IMR-90 (cell line): ENCODE data around the gene RAB14. TPM values are rescaled to one million over a fixed set of nuclear protein-coding genes. Genes with fewer than 3 reads are reported as not detected.

Experiments
- ATAC-seq: fragments of 200-7000 bp; cut with Tn5 transposase; 2 replicates; pipeline ENCODE4 v1.9.1; 2020; ENCODE audit warnings: low read depth, mild to moderate bottlenecking, moderate library complexity
- BruUV-seq: library from RNA; stranded (reverse); fragments of 400-500 nt; replicated peaks from 2 replicates; lab custom pipeline; 2021; lab: Mats Ljungman, UMichigan
- CTCF ChIA-PET: fragments of 300-600 bp; formaldehyde crosslinking; extraction: SDS; loops from one replicate; lab custom pipeline; 2021; ENCODE audit warnings: antibody characterized with exemption; lab: Yijun Ruan, JAX
- POLR2A ChIA-PET: fragments of 300-600 bp; sonication (Branson Sonifier 250); formaldehyde crosslinking; loops from one replicate; lab custom pipeline; 2022; ENCODE audit warnings: antibody characterized with exemption; ENCODE audit not compliant: unreplicated experiment; lab: Charles Lee
- DNase-seq: peaks from one replicate; pipeline ENCODE4 v3.0.0; 2013
- H2AFZ ChIP-seq: replicated peaks from 2 replicates; pipeline ENCODE3; 2013; ENCODE audit warnings: low read length, mild to moderate bottlenecking; ENCODE audit not compliant: poor library complexity
- H2AK5ac ChIP-seq: 2 replicates; pipeline ENCODE4 v1.6.1; 2013; ENCODE audit warnings: low read depth, low read length, inconsistent platforms
- H2AK9ac ChIP-seq: replicated peaks from 2 replicates; pipeline ENCODE3; 2013; ENCODE audit warnings: mild to moderate bottlenecking, low read depth, low read length, moderate library complexity; ENCODE audit not compliant: poor library complexity
- H2BK120ac ChIP-seq: 2 replicates; pipeline ENCODE4 v1.6.1; 2013; ENCODE audit warnings: low read depth, low read length, inconsistent platforms
- H2BK15ac ChIP-seq: 3 replicates; pipeline ENCODE4 v1.6.1; 2013; ENCODE audit warnings: low read depth, low read length, inconsistent platforms
- H2BK20ac ChIP-seq: 2 replicates; pipeline ENCODE4 v1.6.1; 2013; ENCODE audit warnings: low read depth, mild to moderate bottlenecking, inconsistent platforms, low read length, moderate library complexity
- H2BK5ac ChIP-seq: 2 replicates; pipeline ENCODE4 v1.6.1; 2013; ENCODE audit warnings: mild to moderate bottlenecking, low read depth, low read length, inconsistent platforms; ENCODE audit not compliant: poor library complexity, severe bottlenecking
- H3K14ac ChIP-seq: replicated peaks from 2 replicates; pipeline ENCODE4 v1.6.1; 2013; ENCODE audit warnings: low read depth, low read length, inconsistent platforms
- H3K18ac ChIP-seq: 2 replicates; pipeline ENCODE4 v1.6.1; 2013; ENCODE audit warnings: low read depth, low read length, control low read depth
- H3K23ac ChIP-seq: 2 replicates; pipeline ENCODE4 v1.6.1; 2013; ENCODE audit warnings: low read depth, low read length, inconsistent platforms
- H3K27ac ChIP-seq: 2 replicates; pipeline ENCODE4 v1.5.1; 2013; ENCODE audit warnings: mild to moderate bottlenecking, control low read depth, low read length; ENCODE audit not compliant: insufficient read depth
- H3K27me3 ChIP-seq: 2 replicates; pipeline ENCODE4 v1.6.1; 2013; ENCODE audit warnings: low read length; ENCODE audit not compliant: control insufficient read depth, insufficient read depth
- H3K36me3 ChIP-seq: 2 replicates; pipeline ENCODE4 v1.6.1; 2013; ENCODE audit warnings: low read length, mixed read lengths; ENCODE audit not compliant: control insufficient read depth, insufficient read depth
- H3K4ac ChIP-seq: 2 replicates; pipeline ENCODE4 v1.6.1; 2013; ENCODE audit warnings: low read depth, low read length, inconsistent platforms
- H3K4me1 ChIP-seq: 2 replicates; pipeline ENCODE4 v1.6.1; 2013; ENCODE audit warnings: low read length, mixed read lengths; ENCODE audit not compliant: control insufficient read depth, insufficient read depth
- H3K4me2 ChIP-seq: 2 replicates; pipeline ENCODE4 v1.6.1; 2013; ENCODE audit warnings: low read depth, mild to moderate bottlenecking, control low read depth, low read length, moderate library complexity
- H3K4me3 ChIP-seq: 2 replicates; pipeline ENCODE4 v1.5.1; 2013; ENCODE audit warnings: low read depth, mild to moderate bottlenecking, control low read depth, low read length, moderate library complexity; ENCODE audit not compliant: insufficient read depth
- H3K56ac ChIP-seq: 2 replicates; pipeline ENCODE4 v1.6.1; 2013; ENCODE audit warnings: low read length, inconsistent platforms; ENCODE audit not compliant: insufficient read depth; ENCODE audit errors: extremely low read depth
- H3K79me1 ChIP-seq, 2 experiments: 2 replicates each; pipeline ENCODE4 v1.6.1; 2013; ENCODE audit warnings: low read length in 2 of 2, inconsistent platforms in 1 of 2, low read depth in 1 of 2
- H3K9ac ChIP-seq: 2 replicates; pipeline ENCODE4 v1.6.1; 2013; ENCODE audit warnings: low read depth, low read length, control low read depth
- H3K9me1 ChIP-seq: 2 replicates; pipeline ENCODE4 v1.6.1; 2013; ENCODE audit warnings: low read length, inconsistent platforms; ENCODE audit not compliant: insufficient read depth
- H3K9me3 ChIP-seq: 2 replicates; pipeline ENCODE4 v1.6.1; 2013; ENCODE audit warnings: low read length; ENCODE audit not compliant: control insufficient read depth, insufficient read depth
- H4K20me1 ChIP-seq: 2 replicates; pipeline ENCODE4 v1.6.1; 2013; ENCODE audit warnings: low read length, inconsistent platforms; ENCODE audit not compliant: insufficient read depth
- H4K5ac ChIP-seq: 2 replicates; pipeline ENCODE4 v1.6.1; 2013; ENCODE audit warnings: mild to moderate bottlenecking, low read depth, low read length, control low read depth
- H4K8ac ChIP-seq, 2 experiments: 2 replicates each; pipeline ENCODE4 v1.6.1; 2013; ENCODE audit warnings: low read depth in 2 of 2, low read length in 2 of 2, control low read depth in 1 of 2, inconsistent platforms in 1 of 2
- H4K91ac ChIP-seq: 2 replicates; pipeline ENCODE4 v1.6.1; 2013; ENCODE audit warnings: low read depth, low read length, inconsistent platforms; ENCODE audit not compliant: insufficient read depth
- BHLHE40 ChIP-seq: fragments of 150-350 bp; IDR thresholded peaks from 2 replicates; pipeline ENCODE4 v1.6.1; 2016; ENCODE audit warnings: mild to moderate bottlenecking, low read depth, low read length
- CEBPB ChIP-seq: IDR thresholded peaks from 2 replicates; pipeline ENCODE4 v1.6.1; 2012; ENCODE audit warnings: low read depth, low read length, improper control_type of control experiment
- CHD1 ChIP-seq: IDR thresholded peaks from 2 replicates; pipeline ENCODE4 v1.6.1; 2012; ENCODE audit warnings: low read depth, low read length, improper control_type of control experiment
- FOS ChIP-seq: fragments of 150-350 bp; IDR thresholded peaks from 2 replicates; pipeline ENCODE4 v1.6.1; 2016; ENCODE audit warnings: low read depth, low read length
- MXI1 ChIP-seq: IDR thresholded peaks from 2 replicates; pipeline ENCODE4 v1.6.1; 2012; ENCODE audit warnings: low read depth, mild to moderate bottlenecking, low read length, moderate library complexity, borderline replicate concordance
- NFE2L2 ChIP-seq: fragments of 150-350 bp; IDR thresholded peaks from 2 replicates; pipeline ENCODE4 v1.6.1; 2016; ENCODE audit warnings: low read depth, mild to moderate bottlenecking, low read length
- POLR2A ChIP-seq: IDR thresholded peaks from 2 replicates; pipeline ENCODE4 v1.6.1; 2012; ENCODE audit warnings: mild to moderate bottlenecking, low read depth, low read length
- RFX5 ChIP-seq: IDR thresholded peaks from 2 replicates; pipeline ENCODE4 v1.8.0; 2012; ENCODE audit warnings: low read depth, mild to moderate bottlenecking, low read length, moderate library complexity
- WGBS, 2 experiments: methylation state at CpG; one replicate each; pipeline versions ENCODE4 v1.1.5 to v1.1.7; 2013; ENCODE audit warnings: missing lambda C conversion rate in 2 of 2; ENCODE audit not compliant: insufficient read length in 1 of 2; ENCODE audit errors: extremely low coverage in 2 of 2; 5-methylcytosine and 5-hydroxymethylcytosine counted together
- dilution Hi-C: fragments of 300-500 bp; cut with HindIII; formaldehyde crosslinking; loops from one replicate; pipeline ENCODE4 v1.14.3; 2018; ENCODE audit warnings: low sequenced_read_pairs; ENCODE audit not compliant: unreplicated experiment
- in situ Hi-C: fragments of 300-500 bp; cut with MboI; formaldehyde crosslinking; loops from 3 replicates; pipeline ENCODE4 v1.14.3; 2019; ENCODE audit warnings: low sequenced_read_pairs, inconsistent platforms, mixed read lengths
- intact Hi-C: fragments of 100-400 bp; cut with micrococcal nuclease; formaldehyde crosslinking; loops from 2 replicates; pipeline ENCODE4 v1.10.0; 2022
- polyA plus RNA-seq, 3 experiments: library from polyadenylated mRNA; depleted of rRNA; stranded (reverse); fragments of >200 nt; gene quantifications; 2 replicates each; pipeline ENCODE4 v1.2.3, GENCODE V29; 2012; ENCODE audit warnings: low replicate concordance in 1 of 3
- total RNA-seq: library from RNA; depleted of rRNA; stranded (reverse); fragments of >200 nt; gene quantifications from 2 replicates; pipeline ENCODE4 v1.2.3, GENCODE V29; 2012
- TF ChIP-seq, protein P1 (sequence below): fragments of 150-350 bp; IDR thresholded peaks from 2 replicates; pipeline ENCODE4 v1.6.1; 2016; ENCODE audit warnings: low read depth, mild to moderate bottlenecking, low read length, moderate library complexity, borderline replicate concordance
- TF ChIP-seq, protein P2 (sequence below): conservative IDR thresholded peaks from 2 replicates; pipeline ENCODE4 v1.5.1; 2012; ENCODE audit warnings: mild to moderate bottlenecking, low read depth, low read length, improper control_type of control experiment
- TF ChIP-seq, protein P3 (sequence below): fragments of 150-350 bp; IDR thresholded peaks from 2 replicates; pipeline ENCODE4 v1.6.1; 2017; ENCODE audit warnings: mild to moderate bottlenecking, antibody characterized with exemption, low read length, low read depth

RAB14 gene
- total and polyA plus RNA-seq, 2 of the 4 experiments (the other 2 are of a cell fraction): 20.1 to 29.3 TPM

DNA sequence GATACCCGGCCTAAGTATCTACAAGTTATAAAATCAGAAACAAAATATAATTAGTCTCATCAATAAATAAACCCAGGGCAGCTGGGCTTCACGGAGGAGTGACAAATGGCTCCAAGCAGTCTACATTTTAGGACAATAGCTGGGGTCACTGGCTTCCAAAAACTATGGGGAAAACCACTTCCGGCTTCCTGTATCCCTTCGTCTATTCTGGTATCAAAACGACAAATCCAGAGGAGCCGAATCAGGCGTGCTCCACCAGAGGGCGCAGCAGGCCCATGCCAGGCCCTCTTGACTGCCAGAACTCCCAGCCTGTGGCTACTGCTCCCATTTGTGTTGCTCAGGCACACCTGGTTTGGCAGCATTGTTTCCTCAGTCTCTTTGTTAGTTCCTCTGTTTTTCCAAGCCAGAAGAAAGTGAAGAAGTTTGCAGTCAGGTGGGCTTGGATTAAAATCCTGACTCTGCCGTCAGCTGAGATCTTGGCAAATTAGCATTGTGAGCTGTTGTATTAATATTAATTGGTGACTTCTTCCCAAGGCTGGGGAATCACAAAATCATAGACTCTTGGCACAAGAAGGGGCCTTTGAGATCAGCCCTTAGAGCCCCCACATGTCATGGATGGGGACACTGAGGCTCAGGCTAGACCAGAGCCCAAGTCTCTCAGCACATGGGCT is 11.6 kb upstream of the RAB14 start (continued):
- TF ChIP-seq, protein P1, sequence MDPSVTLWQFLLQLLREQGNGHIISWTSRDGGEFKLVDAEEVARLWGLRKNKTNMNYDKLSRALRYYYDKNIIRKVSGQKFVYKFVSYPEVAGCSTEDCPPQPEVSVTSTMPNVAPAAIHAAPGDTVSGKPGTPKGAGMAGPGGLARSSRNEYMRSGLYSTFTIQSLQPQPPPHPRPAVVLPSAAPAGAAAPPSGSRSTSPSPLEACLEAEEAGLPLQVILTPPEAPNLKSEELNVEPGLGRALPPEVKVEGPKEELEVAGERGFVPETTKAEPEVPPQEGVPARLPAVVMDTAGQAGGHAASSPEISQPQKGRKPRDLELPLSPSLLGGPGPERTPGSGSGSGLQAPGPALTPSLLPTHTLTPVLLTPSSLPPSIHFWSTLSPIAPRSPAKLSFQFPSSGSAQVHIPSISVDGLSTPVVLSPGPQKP: no peak

DNA sequence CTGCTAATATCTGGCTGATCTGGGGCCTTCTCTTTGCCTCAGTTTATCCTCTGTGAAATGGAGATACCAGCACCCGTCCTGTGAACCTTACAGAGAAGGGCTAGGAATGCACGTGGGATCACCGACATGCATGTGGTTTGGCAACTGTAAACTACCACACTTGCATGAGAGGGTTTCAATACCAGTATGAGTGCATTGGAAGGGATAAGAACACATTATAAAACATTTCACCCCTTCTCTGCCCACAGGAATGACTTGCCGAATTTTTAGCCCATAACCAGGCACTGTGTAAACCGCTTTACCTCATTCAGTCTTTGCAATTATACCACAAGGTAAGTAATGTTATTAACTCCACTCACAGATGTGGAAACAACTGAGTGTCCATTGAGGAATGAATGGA is 8.9 kb upstream of the RAB14 start:
- Histone ChIP-seq H3K23ac (no peak overlapping the region), H3K4me1 (no peaks in the 10 kb centered on the region), H2BK5ac (no peak overlapping the region), H2BK15ac (no peak overlapping the region), H3K9me3 (no peaks in the 10 kb centered on the region), H3K14ac (no peak overlapping the region), H3K27ac (no peak overlapping the region), H2BK20ac (no peak overlapping the region), H2AK5ac (no peak overlapping the region), H3K56ac (no peak overlapping the region), H4K20me1 (no peaks in the 10 kb centered on the region), H3K27me3 (no peaks in the 10 kb centered on the region), H4K8ac (no peak overlapping the region), H2BK120ac (no peak overlapping the region), H4K91ac (no peak overlapping the region), H2AFZ (no peak overlapping the region), H3K36me3 (no peaks in the 10 kb centered on the region), H3K4me2 (no peak overlapping the region), H3K4ac (no peak overlapping the region), H4K5ac (no peak overlapping the region), H3K79me1 (no peaks in the 10 kb centered on the region), H3K9ac (no peak overlapping the region), H3K9me1 (no peaks in the 10 kb centered on the region; the same call in 1 of the 2 replicates), H3K18ac (no peak overlapping the region), H3K4me3 (no peak overlapping the region), H2AK9ac (no peak overlapping the region)
- in situ Hi-C loops (loop anchor here (5.0 kb wide), 2 partner anchors 107 to 187 kb away; no protein-coding TSS in a partner anchor), dilution Hi-C loops (no loop called here), intact Hi-C loops (loop anchor here (5.0 kb wide), 1 partner anchor 232 kb away; no protein-coding TSS in a partner anchor)
- DNase-seq (no peak), ATAC-seq (no peak)
- BruUV-seq: no TSS peak
- ChIA-PET CTCF (no interaction called here), POLR2A (no interaction called here)
- WGBS, 2 experiments: no CpG with 5 or more reads among the region's 5 CpGs
- TF ChIP-seq POLR2A (no peak), NFE2L2 (no peak), CHD1 (no peak), FOS (no peak), RFX5 (no peak), CEBPB (no peak), BHLHE40 (no peak), MXI1 (no peak)
- TF ChIP-seq, protein P1: no peak
- TF ChIP-seq, protein P2, sequence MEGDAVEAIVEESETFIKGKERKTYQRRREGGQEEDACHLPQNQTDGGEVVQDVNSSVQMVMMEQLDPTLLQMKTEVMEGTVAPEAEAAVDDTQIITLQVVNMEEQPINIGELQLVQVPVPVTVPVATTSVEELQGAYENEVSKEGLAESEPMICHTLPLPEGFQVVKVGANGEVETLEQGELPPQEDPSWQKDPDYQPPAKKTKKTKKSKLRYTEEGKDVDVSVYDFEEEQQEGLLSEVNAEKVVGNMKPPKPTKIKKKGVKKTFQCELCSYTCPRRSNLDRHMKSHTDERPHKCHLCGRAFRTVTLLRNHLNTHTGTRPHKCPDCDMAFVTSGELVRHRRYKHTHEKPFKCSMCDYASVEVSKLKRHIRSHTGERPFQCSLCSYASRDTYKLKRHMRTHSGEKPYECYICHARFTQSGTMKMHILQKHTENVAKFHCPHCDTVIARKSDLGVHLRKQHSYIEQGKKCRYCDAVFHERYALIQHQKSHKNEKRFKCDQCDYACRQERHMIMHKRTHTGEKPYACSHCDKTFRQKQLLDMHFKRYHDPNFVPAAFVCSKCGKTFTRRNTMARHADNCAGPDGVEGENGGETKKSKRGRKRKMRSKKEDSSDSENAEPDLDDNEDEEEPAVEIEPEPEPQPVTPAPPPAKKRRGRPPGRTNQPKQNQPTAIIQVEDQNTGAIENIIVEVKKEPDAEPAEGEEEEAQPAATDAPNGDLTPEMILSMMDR: no peak
- TF ChIP-seq, protein P3, sequence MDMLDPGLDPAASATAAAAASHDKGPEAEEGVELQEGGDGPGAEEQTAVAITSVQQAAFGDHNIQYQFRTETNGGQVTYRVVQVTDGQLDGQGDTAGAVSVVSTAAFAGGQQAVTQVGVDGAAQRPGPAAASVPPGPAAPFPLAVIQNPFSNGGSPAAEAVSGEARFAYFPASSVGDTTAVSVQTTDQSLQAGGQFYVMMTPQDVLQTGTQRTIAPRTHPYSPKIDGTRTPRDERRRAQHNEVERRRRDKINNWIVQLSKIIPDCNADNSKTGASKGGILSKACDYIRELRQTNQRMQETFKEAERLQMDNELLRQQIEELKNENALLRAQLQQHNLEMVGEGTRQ: no peak
